ENCODE measurements around the gene PCDHAC2.

The PCDHAC2 gene, protein sequence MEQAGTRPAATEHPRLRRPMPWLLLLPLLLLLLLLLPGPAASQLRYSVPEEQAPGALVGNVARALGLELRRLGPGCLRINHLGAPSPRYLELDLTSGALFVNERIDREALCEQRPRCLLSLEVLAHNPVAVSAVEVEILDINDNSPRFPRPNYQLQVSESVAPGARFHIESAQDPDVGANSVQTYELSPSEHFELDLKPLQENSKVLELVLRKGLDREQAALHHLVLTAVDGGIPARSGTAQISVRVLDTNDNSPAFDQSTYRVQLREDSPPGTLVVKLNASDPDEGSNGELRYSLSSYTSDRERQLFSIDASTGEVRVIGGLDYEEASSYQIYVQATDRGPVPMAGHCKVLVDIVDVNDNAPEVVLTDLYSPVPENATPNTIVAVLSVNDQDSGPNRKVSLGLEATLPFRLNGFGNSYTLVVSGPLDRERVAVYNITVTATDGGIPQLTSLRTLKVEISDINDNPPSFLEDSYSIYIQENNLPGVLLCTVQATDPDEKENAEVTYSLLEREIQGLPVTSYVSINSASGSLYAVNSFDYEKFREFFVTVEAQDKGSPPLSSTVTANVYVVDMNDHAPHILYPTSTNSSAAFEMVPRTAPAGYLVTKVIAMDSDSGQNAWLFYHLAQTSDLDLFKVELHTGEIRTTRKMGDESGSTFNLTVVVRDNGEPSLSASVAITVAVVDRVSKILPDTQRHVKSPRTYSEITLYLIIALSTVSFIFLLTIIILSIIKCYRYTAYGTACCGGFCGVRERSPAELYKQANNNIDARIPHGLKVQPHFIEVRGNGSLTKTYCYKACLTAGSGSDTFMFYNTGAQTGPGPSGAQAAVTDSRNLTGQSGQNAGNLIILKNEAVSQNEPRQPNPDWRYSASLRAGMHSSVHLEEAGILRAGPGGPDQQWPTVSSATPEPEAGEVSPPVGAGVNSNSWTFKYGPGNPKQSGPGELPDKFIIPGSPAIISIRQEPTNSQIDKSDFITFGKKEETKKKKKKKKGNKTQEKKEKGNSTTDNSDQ

GRCh38 chr5:140966293-140967225, at the start of gene PCDHAC2:
Gene PCDHAC2, plus strand, starts transcription at chr5:140966476. Its CDS starts 291 bp downstream, at chr5:140966767.
- DNase-seq (ENCODE audit: low read depth) = no peak

GRCh38 chr5:140923601-140924000, 42.7 kb upstream of the PCDHAC2 start:
- DNase-seq (ENCODE audit: low read depth) = no peak

DNA sequence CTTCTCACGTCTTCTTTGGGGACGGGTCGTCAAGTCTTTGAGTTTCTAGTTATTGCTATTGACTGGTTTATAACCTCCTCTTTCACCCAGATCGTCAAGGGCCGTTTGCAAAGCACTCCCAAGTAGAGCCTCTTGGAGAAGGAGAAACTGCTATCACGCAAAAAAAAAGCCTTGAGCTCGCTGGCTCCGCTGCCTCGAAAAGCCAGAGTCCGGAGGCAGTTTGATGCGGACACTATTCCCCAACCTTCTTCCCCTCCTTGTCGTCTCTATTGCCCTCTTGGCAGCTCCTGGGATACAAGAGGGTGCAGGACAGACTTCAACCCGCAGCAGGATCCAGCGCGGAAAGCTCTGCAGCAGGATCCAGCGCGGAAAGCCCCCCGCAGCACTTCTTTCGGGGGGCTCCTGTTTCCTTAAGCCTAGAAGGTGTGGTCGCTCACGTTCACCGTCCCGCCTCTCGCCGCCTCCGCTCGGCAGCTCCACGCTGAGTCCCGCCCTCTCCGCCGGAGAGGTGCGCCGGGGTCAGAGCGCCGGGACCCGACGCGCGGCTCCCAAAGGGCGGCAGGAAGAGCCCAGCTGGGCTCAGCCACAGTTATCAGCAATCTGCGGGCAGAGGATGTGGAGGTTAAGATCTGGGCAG, 40.4 kb upstream of the PCDHAC2 start, which contains the start of gene PCDHAC1:
TSS of gene PCDHAC1 (plus strand) at position 494 of the 637 bp plus-strand sequence. CDS start 594 bp downstream, outside the sequence.
- DNase-seq (ENCODE audit: low read depth) = no peak

DNA sequence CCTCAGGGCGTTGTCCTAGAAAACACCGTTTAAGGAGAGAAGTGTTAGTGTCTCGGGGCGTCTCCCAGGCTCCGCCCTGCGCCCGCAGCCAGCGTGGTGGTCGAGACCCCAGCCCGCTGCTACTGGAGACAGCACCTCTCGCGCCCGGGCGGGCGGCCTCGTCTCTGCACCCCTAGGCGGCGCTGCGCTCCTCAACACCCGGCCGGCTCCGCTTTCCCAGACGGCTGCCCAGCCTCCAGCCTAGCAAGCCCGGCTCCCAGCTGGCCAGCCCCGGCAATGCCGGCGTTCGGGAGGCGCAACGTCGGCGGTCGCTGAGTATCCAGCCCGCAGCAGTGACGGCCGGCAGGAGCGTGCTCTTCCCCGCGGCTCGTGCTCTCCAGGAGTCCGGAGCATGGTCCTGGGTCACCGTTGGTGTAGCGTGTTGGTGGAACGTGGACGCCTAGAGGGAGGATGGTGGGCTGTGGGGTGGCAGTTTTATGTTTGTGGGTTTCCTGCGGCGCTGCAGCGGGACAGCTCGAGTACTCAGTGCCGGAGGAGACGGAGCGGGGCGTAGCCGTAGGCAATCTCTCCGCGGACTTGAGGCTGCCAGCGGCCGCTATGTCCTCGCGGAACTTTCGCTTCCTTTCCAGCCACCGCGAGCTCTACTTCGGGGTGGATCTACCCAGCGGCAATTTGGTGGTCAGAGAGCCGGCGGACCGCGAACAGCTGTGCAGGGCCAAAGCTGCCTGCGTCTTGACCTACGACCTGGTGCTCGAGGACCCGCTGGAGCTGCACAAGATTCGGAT, 39.6 kb upstream of the PCDHAC2 start:
- DNase-seq (ENCODE audit: low read depth) = no peak

DNA sequence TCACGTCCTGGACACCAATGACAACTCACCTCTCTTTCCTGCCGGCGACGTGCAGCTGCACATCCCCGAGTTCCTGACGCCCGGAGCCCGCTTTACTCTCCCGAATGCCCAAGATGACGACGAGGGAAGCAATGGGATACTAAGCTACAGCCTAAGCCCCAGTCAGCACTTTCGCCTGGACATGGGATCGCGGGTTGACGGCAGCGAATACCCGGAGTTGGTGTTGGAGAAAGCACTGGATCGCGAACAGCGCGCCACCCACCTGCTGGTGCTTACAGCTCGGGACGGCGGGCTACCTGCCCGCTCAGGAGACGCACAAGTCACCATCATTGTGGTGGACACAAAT, 39.1 kb upstream of the PCDHAC2 start:
- DNase-seq (ENCODE audit: low read depth) = no peak

GRCh38 chr5:140934964-140935606, 31.2 kb upstream of the PCDHAC2 start:
- DNase-seq (ENCODE audit: low read depth) = no peak

DNA sequence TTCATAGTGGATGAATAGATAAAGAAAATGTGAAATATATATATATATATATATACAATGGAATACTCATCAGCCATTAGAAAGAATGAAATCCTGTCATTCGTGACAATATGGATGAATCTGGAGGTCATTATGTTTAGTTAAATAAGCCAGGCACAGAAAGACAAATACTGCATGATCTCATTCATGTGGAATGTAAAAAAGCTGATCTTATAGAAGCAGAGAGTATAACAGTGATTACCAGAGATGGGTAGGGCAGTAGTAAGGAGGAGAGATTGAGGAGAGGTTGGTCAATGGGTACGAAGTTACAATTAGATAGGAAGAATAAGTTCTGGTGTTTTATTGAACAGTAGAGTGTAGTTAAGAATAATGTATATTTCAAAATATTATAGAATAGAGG, 19.7 kb upstream of the PCDHAC2 start:
- no peak for DNase-seq (ENCODE audit: low read depth)

- no peak for DNase-seq (ENCODE audit: low read depth)
Observed at GRCh38 chr5:140951636-140952035, 14.6 kb upstream of the PCDHAC2 start.

DNA sequence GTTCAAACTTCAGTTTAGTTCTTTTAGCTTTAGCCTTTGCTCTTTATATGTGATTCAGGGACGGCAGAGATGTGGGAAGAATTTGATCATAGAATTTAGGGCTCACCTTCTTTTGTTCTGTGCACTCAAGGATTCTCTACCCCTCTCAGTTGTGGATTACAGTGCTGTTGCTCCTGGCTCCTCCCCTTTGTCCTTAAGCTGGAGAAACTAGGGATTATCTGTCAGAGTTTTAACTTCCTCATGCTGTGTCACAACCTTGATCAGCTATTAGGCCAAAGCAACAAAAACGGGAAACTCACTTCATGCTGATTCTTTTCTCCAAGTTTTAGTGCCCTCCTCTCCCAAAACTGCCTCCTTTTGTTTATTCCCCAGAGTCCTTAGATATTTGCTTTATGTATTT, 13.0 kb upstream of the PCDHAC2 start:
- no peak for DNase-seq (ENCODE audit: low read depth)

DNA sequence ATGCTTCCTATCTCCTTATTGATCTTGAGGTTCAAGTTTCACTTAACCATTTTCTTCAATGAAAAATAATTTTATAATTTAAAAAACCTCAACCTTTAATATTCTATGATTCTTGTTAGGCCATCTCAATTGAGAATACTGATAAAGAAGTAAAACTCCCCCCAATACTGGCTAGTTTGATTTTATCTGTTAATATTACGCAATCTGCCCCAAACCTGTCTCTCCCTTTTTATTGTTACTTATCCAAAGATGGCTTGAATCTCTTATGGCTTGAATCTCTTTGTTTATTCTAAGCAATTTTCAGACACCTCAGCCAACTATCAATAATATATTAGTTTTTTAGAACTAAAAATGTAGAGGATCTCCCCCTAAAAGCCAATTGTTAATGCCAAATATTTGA, 4.1 kb upstream of the PCDHAC2 start:
- no peak for DNase-seq (ENCODE audit: low read depth)

GRCh38 chr5:140964356-140964755, 1.9 kb upstream of the PCDHAC2 start:
- DNase-seq (ENCODE audit: low read depth) = no peak

DNA sequence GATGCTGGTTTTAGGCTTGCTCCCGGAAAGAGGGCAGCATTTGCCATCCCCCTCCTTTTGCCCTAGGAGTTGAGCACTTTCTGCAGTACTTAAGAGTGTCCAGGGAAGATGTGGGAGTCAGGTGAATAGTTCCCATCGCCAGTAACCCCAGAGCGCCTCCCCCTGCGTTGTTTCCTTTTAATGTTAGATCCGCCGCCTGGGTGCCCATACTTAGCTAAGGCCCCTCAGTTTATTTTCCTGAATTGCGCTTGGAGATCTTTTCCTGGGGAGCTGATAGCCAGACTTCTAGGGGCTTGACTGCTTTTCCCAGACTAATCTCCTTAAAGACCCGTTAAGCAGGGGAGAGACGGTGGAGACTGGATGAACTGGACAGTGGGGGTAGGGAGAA, 377 bp upstream of the PCDHAC2 start:
- DNase-seq (ENCODE audit: low read depth) = no peak

- DNase-seq (ENCODE audit: low read depth) = no peak
Observed at GRCh38 chr5:140967226-140967893, 1.1 kb downstream of the PCDHAC2 start.

GRCh38 chr5:140969880-140970279, 3.6 kb downstream of the PCDHAC2 start:
- DNase-seq (ENCODE audit: low read depth) = no peak

DNA sequence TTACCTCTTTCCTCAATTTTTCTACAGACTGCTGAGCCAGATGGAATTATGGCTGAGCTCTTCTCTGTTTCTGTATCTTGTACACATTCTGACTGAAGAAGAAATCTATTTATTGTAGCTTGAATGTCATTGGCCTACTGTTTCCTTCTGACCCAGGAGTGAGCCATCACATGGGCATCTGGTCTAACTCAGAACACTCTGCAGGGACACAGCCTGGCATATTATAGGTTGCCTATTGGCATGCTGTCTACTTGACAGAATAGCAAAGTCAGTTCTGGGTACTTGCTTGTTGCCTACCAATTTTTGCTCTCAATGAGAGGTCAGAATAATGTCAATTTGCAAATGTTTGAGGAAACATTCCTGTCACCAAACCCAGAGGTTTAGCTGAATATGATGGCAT, 7.3 kb downstream of the PCDHAC2 start:
- no peak for DNase-seq (ENCODE audit: low read depth)

DNA sequence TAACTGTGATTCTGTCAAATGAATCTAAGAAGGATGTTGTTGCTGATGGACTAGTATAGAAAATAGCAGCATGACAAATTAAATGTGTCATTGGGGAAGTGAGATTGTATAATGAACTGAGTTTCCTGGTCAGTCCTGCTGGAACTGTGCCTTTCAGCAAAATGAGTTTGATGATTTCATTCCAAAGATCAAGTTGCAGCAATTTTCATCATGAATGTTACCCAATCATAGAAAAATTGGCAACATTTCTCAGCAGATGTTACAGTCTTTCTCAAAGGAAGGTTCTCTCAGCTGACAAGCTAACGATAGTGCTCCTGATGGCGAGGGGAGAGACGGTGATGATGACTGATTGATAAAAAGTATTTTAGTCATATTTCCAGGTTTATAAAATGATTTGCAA, 10.7 kb downstream of the PCDHAC2 start:
- DNase-seq (ENCODE audit: low read depth) = no peak

DNA sequence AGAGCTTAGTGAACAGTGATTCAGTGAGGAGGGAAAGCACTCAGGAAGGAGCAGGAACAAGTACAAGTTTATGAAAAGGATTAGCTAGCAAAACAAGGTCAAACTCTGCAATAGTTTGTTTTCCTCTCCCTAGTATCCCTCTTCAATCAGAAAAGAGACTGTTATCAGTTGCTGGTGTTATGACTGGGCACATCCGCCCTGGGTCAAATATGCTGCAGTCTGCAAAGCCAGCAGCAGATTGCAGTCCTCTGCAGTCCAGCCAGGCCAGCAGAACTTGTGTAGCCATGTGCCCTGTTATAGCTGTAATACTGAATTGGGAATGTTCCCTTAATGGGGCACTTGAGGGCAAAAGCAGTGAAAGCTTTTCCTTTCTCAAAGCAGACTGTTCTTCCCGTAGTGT, 12.0 kb downstream of the PCDHAC2 start:
- DNase-seq (ENCODE audit: low read depth) = no peak

DNA sequence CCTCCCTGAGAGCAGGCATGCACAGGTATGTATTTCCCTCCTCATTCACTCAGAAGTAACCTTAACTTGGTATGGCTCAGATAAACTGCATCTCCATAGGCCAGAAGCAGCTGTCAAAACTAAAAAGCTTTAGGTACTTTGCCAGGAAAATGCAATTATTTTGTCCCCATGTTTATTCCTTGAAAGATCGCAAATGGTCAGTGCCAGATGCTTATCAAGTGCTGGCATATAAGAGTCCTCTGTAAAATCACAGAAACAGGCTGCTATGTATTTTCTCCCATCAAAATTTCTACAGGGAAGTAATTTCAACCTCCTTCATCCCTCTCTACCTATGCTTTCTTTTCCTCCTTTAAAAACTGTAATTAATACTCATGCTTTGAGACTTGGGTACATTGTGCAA, 12.7 kb downstream of the PCDHAC2 start:
- DNase-seq (ENCODE audit: low read depth) = no peak

DNA sequence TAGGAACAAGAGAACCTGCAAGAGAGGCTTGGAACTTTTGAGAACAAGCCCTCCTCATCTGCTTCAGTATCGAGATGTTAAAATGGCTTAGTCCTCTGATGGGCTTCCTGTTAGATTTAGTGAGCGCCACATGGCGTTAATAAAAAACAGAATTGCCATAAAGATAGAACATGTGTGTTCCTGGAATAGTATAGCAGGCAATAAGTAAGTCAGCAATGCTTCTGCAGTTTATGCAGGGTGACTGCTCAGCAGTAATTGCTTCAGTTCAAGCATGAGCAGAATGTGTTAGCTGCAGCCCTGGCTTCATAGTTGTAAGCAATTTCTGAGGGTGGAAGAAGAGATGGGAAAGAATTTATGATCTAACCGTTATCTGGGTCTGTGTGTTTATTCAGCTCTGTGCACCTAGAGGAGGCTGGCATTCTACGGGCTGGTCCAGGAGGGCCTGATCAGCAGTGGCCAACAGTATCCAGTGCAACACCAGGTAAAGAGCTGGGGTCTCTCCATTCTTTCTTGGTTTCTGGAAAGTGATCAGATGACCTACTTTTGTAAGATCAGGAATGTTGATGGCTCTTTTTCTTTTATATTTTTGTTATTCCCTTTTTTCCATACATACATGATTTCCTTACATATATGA, 15.9 kb downstream of the PCDHAC2 start:
- DNase-seq (ENCODE audit: low read depth) = no peak

All from activated T-helper 1 cell treated with Interleukin-2 at 50 U/mL for 16 hours (primary cell).